Measurements from ENCODE around the gene SNAP29. TPM values are rescaled to one million over a fixed set of nuclear protein-coding genes. Genes with fewer than 3 reads are reported as not detected.
"Not testable (repeated sequence)": the region's sequence is repeated elsewhere in the genome, so short reads cannot be mapped to it uniquely, and the experiment has no call there.

The SNAP29 gene
- total RNA-seq, 1 donor from 2014 or later, result 7.5 TPM

- not testable (repeated sequence) for DNase-seq (ENCODE audit: low read depth, low spot score)
These were observed 71.6 kb downstream of the SNAP29 start for GRCh38 chr22:20930435-20930834.

DNA sequence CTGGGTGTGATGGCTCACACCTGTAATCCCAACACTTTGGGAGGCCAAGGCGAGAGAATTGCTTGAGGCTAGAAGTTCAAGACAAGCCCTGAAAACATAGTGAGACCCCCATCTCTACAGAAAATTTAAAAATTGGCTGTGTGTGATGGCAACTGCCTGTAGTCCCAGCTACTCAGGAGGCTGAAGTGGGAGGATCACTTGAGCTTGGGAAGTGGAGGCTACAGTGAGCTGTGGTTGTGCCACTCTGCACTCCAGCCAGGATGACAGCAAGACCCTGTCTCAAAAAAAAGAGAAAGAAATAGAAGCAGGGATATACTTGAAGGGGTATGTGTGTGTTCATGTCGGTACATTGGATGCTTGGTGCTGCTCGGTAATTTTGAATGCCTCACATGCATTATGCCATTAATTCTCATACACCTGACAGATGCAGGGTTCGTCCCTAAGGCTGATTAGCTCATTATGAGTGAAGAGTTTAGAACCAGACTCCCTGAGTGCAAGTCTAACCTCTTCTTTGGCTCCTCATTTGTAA, 72.4 kb downstream of the SNAP29 start:
- no peak for DNase-seq (ENCODE audit: low read depth, low spot score)

DNA sequence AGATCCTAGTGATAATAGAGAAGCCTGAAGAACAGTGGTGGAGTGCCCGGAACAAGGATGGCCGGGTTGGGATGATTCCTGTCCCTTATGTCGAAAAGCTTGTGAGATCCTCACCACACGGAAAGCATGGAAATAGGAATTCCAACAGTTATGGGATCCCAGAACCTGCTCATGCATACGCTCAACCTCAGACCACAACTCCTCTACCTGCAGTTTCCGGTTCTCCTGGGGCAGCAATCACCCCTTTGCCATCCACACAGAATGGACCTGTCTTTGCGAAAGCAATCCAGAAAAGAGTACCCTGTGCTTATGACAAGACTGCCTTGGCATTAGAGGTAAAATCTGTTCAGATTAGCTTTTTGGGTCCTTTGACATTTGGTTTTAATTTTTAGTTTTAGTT, 75.1 kb downstream of the SNAP29 start:
- DNase-seq (ENCODE audit: low read depth, low spot score), result no peak

DNA sequence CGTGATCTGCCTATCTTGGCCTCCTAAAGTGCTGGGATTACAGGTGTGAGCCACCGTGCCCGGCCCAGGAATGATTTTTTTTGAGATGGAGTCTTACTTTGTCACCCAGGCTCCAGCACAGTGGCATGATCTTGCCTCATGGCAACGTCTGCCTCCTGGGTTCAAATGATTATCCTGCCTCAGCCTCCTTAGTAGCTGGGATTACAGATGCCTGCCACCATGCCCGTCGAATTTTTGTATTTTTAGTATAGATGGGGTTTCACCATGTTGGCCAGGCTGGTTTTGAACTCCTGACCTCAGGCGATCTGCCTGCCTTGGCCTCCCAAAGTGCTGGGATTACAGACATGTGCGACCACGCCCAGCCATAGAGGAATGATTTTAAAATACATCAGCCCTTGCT, 76.2 kb downstream of the SNAP29 start:
- DNase-seq (ENCODE audit: low read depth, low spot score), result not testable (repeated sequence)

GRCh38 chr22:20935780-20936539, 77.2 kb downstream of the SNAP29 start:
- not testable (repeated sequence) for DNase-seq (ENCODE audit: low read depth, low spot score)

DNA sequence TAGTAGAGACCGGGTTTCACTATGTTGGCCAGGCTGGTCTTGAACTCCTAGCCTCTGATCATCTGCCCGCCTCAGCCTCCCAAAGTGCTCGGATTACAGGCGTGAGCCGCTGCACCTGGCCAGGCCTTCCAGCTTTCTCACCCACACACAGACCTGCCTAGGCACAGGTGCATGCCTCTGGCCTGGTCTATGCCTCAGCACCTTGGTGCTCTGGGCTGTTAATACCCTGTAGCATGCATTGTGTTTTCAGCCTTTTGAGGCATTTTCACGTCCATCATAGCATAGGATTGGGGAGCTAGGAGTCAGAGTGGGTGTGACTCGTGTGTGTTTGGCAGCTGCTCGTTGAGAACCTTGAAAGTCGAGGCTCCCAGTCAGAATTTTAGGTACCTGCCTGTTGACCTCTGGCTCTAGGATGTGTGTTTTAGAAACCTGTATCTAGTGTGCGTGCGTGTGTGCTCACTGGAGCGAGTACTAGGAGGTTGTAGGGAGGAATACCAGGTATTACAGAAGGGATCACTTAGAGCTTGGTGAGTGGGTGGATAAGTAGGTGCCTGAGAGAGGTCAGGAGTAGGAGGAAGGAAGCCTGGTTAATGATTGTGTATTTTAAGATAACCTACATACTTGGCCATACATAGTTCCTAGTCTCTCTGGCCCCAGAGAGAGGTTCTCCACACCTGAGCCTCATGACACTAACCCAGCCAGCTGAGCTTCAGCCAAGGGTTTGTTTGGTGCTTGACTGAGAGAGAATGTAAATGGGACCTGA, 78.4 kb downstream of the SNAP29 start:
- DNase-seq (ENCODE audit: low read depth, low spot score), result no peak

DNA sequence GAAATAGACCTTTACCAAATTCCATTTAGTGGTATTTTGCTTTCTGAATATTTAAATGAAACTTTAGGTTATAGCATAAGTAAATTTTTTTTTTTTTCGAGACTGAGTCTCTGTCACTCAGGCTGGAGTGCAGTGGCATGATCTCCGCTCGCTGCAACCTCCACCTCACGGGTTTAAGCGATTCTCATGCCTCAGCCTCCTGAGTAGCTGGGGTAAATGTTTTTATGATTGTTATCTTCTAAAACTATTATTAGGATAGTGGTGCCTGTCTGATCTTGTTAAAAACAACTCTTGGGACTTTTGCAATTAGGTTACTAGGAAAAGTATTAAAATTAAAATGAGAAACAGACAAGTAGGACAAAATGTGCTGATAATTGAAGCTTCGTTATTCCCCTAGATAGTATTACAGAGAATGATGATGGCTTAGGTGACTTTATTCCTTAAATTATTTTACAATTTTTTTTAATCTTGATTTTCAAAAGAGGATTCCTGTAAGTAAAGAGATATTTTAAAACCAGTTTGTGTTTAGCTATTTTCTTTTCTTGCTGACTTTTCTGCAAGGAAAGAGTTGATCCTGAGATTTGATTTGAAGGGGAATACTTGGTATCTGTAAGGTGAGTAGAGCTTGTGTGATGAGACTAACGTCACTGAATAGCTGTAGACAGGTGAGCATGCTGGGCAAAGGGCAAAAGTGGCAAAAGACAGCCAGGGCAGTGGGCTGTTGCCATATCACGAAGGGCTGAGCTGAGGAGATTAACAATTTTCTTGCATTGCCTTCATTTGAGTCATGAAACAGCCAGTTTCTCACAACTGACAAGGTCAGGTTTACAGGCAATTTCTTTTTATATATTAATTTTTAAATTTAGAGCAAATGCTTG, 79.2 kb downstream of the SNAP29 start:
- DNase-seq (ENCODE audit: low read depth, low spot score), result no peak

DNA sequence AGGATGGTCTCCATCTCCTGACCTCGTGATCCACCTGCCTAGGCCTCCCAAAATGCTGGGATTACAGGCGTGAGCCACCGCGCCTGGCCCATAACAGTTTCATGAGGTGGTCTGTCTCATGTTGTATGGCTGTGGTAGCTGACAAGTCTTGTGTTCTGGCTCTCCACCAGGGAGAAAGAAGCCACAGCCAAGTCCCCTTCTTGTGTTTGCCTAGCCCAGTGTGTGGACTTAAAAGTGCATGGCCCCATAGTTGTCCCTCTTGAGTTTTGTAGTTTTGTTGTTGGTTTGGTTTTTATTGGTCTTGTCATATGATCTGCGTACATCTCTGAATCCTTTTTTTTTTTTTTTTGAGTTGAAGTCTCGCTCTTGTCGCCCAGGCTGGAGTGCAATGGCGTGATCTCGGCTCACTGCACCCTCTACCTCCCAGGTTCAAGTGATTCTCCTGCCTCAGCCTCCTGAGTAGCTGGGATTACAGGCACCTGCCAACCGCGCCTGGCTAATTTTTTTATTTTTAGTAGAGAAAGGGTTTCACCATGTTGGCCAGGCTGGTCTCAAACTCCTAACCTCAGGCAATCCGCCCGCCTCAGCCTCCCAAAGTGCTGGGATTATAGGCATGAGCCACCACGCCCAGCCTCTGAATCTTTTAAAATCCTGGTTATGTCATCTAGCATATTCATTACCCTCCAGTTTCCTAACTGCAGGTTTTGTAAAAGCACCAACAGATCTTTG, 80.8 kb downstream of the SNAP29 start:
- not testable (repeated sequence) for DNase-seq (ENCODE audit: low read depth, low spot score)

- no peak for DNase-seq (ENCODE audit: low read depth, low spot score)
These were observed 81.4 kb downstream of the SNAP29 start for GRCh38 chr22:20940186-20940651.

Other genes starting within 250 kb of the SNAP29 start
- gene SERPIND1, start 84.9 kb upstream of the SNAP29 start, total RNA-seq, result 0.59 and 2.8 TPM in 2 replicates
- gene PI4KA, start 196 bp upstream of the SNAP29 start, total RNA-seq, result 22.1 and 27.1 TPM in 2 replicates
- 45.7 and 58.2 TPM in 2 replicates for gene CRKL, start 58.4 kb downstream of the SNAP29 start, total RNA-seq
- 0.07 and 0.56 TPM in 2 replicates for gene AIFM3, start 108.2 kb downstream of the SNAP29 start, total RNA-seq
- 51.1 and 69.5 TPM in 2 replicates for gene LZTR1, start 123.3 kb downstream of the SNAP29 start, total RNA-seq
- gene THAP7, start 143.1 kb downstream of the SNAP29 start, total RNA-seq, result 16.2 and 18.8 TPM in 2 replicates
- gene P2RX6, start 156.2 kb downstream of the SNAP29 start, total RNA-seq, result 0.07 TPM in 1 of 2 replicates, not detected in the other
- gene SLC7A4, start 173.6 kb downstream of the SNAP29 start, total RNA-seq, result not detected in 2 replicates
- gene LRRC74B, start 186.9 kb downstream of the SNAP29 start, total RNA-seq, result not detected in 2 replicates

Data from pulmonary artery endothelial cell (primary cell).